GM18505 (cell line): ENCODE measurements around the gene RHOC.
"Not testable (repeated sequence)": the region's sequence is repeated elsewhere in the genome, so short reads cannot be mapped to it uniquely, and the experiment has no call there.

ENCODE experiments used
- ATAC-seq: cut with Tn5 transposase; IDR thresholded peaks from one replicate; pipeline ENCODE4 v1.9.1; 2021; ENCODE audit not compliant: unreplicated experiment
- POLR2A ChIP-seq: IDR thresholded peaks from 4 replicates; pipeline ENCODE4 v1.6.1; 2011; ENCODE audit warnings: borderline replicate concordance; ENCODE audit not compliant: insufficient read depth, insufficient read length; ENCODE audit errors: extremely low read depth

RHOC gene

GRCh38 chr1:112722601-112723510, 15.9 kb upstream of the RHOC start:
- no peak for ATAC-seq
- TF ChIP-seq POLR2A: no peak

- ATAC-seq: no peak
- no peak for TF ChIP-seq POLR2A
Measured at GRCh38 chr1:112721966-112722524, 15.1 kb upstream of the RHOC start.

GRCh38 chr1:112721294-112721693, 14.4 kb upstream of the RHOC start:
- ATAC-seq: not testable (repeated sequence)

- no peak for ATAC-seq
- no peak for TF ChIP-seq POLR2A
Measured at GRCh38 chr1:112720800-112721199, 13.9 kb upstream of the RHOC start.

- no peak for TF ChIP-seq POLR2A
- no peak for ATAC-seq
Measured at GRCh38 chr1:112719706-112720105, 12.8 kb upstream of the RHOC start.

GRCh38 chr1:112718691-112719418, 11.9 kb upstream of the RHOC start:
- no peak for TF ChIP-seq POLR2A
- no peak for ATAC-seq

GRCh38 chr1:112717263-112717873, 10.4 kb upstream of the RHOC start:
- no peak for TF ChIP-seq POLR2A
- ATAC-seq: no peak

GRCh38 chr1:112716133-112716720, 9.3 kb upstream of the RHOC start:
- TF ChIP-seq POLR2A: no peak

GRCh38 chr1:112715264-112716053, 8.5 kb upstream of the RHOC start, which contains the start of gene PPM1J:
Gene PPM1J (minus strand): TSS chr1:112715332. CDS start chr1:112715301, 31 bp downstream.
- peak; percentile 70 for ATAC-seq

More at GRCh38 chr1:112716133-112716720, 9.3 kb upstream of the RHOC start:
- no peak for ATAC-seq

GRCh38 chr1:112714313-112715263, 7.7 kb upstream of the RHOC start:
- no peak for ATAC-seq
- no peak for TF ChIP-seq POLR2A

More at GRCh38 chr1:112715264-112716053, 8.5 kb upstream of the RHOC start, which contains the start of gene PPM1J:
- no peak for TF ChIP-seq POLR2A
